Mucosa of rectum (tissue), 2 donors: ENCODE results near the gene NDST3.

Experiments used
- H3K27ac ChIP-seq, 2 donors: one replicate each; pipeline ENCODE4 v1.7.0; 2013; ENCODE audit warnings: inconsistent platforms in 2 of 2, low read depth in 2 of 2, low read length in 2 of 2
- H3K27me3 ChIP-seq, 2 donors: one replicate each; pipeline ENCODE4 v1.7.0; 2013; ENCODE audit warnings: low read length in 2 of 2; ENCODE audit not compliant: control insufficient read depth in 2 of 2, insufficient read depth in 2 of 2
- H3K36me3 ChIP-seq, 2 donors: one replicate each; pipeline ENCODE4 v1.7.0; 2013; ENCODE audit warnings: low read length in 2 of 2; ENCODE audit not compliant: control insufficient read depth in 2 of 2, insufficient read depth in 2 of 2
- H3K4me1 ChIP-seq, 2 donors: one replicate each; pipeline ENCODE4 v1.7.0; 2013; ENCODE audit warnings: low read length in 2 of 2, mild to moderate bottlenecking in 1 of 2; ENCODE audit not compliant: control insufficient read depth in 2 of 2, insufficient read depth in 2 of 2
- H3K4me3 ChIP-seq, 2 donors: one replicate each; pipeline ENCODE4 v1.7.0; 2013; ENCODE audit warnings: low read length in 2 of 2
- H3K9ac ChIP-seq, 2 donors: one replicate each; pipeline ENCODE4 v1.7.0; 2013; ENCODE audit warnings: low read length in 2 of 2, low read depth in 1 of 2, mild to moderate bottlenecking in 1 of 2
- H3K9me3 ChIP-seq, 2 donors: one replicate each; pipeline ENCODE4 v1.7.0; 2013; ENCODE audit warnings: low read length in 2 of 2; ENCODE audit not compliant: control insufficient read depth in 2 of 2
- donor health status: healthy.
- donor health status: Normal muscosa, but diverticular disease.

Gene NDST3

GRCh38 chr4:118034053-118034785 is at the start of gene NDST3:
Gene NDST3 (plus strand): TSS chr4:118034486. CDS start chr4:118053911, 19,425 bp downstream.
- Histone ChIP-seq H3K4me3 (peak within 1 kb of the TSS; percentile 52 to 61), H3K27me3 (peaks cover 0 to 6% of the 10 kb centered on the region in 2 donors), H3K4me1 (peaks cover 0 to 6% of the 10 kb centered on the region in 2 donors), H3K27ac (no peak within 1 kb of the TSS), H3K9me3 (no peaks in the 10 kb centered on the region), H3K36me3 (no peaks in the 10 kb centered on the region), H3K9ac (peak within 1 kb of the TSS in 1 of 2 donors; percentile 48)

GRCh38 chr4:117986321-117986720 is 48.0 kb upstream of the NDST3 start:
- no peaks in the 10 kb centered on the region for H3K36me3 ChIP-seq
- no peaks in the 10 kb centered on the region for H3K27me3 ChIP-seq
- H3K27ac ChIP-seq, result no peak overlapping the region
- H3K4me1 ChIP-seq, result no peaks in the 10 kb centered on the region
- no peak overlapping the region for H3K4me3 ChIP-seq
- no peak overlapping the region for H3K9ac ChIP-seq
- H3K9me3 ChIP-seq, result no peaks in the 10 kb centered on the region

- Histone ChIP-seq H3K4me1 (no peaks in the 10 kb centered on the region), H3K9ac (no peak overlapping the region), H3K4me3 (no peak overlapping the region), H3K27me3 (no peaks in the 10 kb centered on the region), H3K27ac (no peak overlapping the region), H3K36me3 (no peaks in the 10 kb centered on the region), H3K9me3 (no peaks in the 10 kb centered on the region)
These were observed 46.8 kb upstream of the NDST3 start for GRCh38 chr4:117987464-117987863.

GRCh38 chr4:117996891-117997290 is 37.4 kb upstream of the NDST3 start:
- no peak overlapping the region for H3K27ac ChIP-seq
- H3K9ac ChIP-seq, result no peak overlapping the region
- no peaks in the 10 kb centered on the region for H3K27me3 ChIP-seq
- no peaks in the 10 kb centered on the region for H3K36me3 ChIP-seq
- no peak overlapping the region for H3K4me3 ChIP-seq
- no peaks in the 10 kb centered on the region for H3K4me1 ChIP-seq
- H3K9me3 ChIP-seq, result no peaks in the 10 kb centered on the region

- H3K36me3 ChIP-seq, result no peaks in the 10 kb centered on the region
- no peaks in the 10 kb centered on the region for H3K27me3 ChIP-seq
- peaks cover 0 to 2% of the 10 kb centered on the region in 2 donors for H3K4me1 ChIP-seq
- H3K4me3 ChIP-seq, result no peak overlapping the region
- no peaks in the 10 kb centered on the region for H3K9me3 ChIP-seq
- no peak overlapping the region for H3K9ac ChIP-seq
- H3K27ac ChIP-seq, result no peak overlapping the region
These were observed 30.2 kb upstream of the NDST3 start for GRCh38 chr4:118004088-118004487.

GRCh38 chr4:118005883-118006282 is 28.4 kb upstream of the NDST3 start:
- H3K4me1 ChIP-seq, result peaks cover 0 to 2% of the 10 kb centered on the region in 2 donors
- no peak overlapping the region for H3K4me3 ChIP-seq
- H3K27ac ChIP-seq, result no peak overlapping the region
- H3K9ac ChIP-seq, result no peak overlapping the region
- no peaks in the 10 kb centered on the region for H3K9me3 ChIP-seq
- H3K36me3 ChIP-seq, result no peaks in the 10 kb centered on the region
- no peaks in the 10 kb centered on the region for H3K27me3 ChIP-seq

- Histone ChIP-seq H3K9ac (no peak overlapping the region), H3K4me3 (no peak overlapping the region), H3K4me1 (peaks cover 0 to 2% of the 10 kb centered on the region in 2 donors), H3K9me3 (no peaks in the 10 kb centered on the region), H3K27me3 (no peaks in the 10 kb centered on the region), H3K27ac (no peak overlapping the region), H3K36me3 (no peaks in the 10 kb centered on the region)
These were observed 22.1 kb upstream of the NDST3 start for GRCh38 chr4:118012142-118012541.

- H3K27ac ChIP-seq, result no peak overlapping the region
- no peaks in the 10 kb centered on the region for H3K27me3 ChIP-seq
- no peaks in the 10 kb centered on the region for H3K9me3 ChIP-seq
- H3K4me3 ChIP-seq, result no peak overlapping the region
- H3K9ac ChIP-seq, result no peak overlapping the region
- no peaks in the 10 kb centered on the region for H3K36me3 ChIP-seq
- no peaks in the 10 kb centered on the region for H3K4me1 ChIP-seq
These were observed 19.5 kb upstream of the NDST3 start for GRCh38 chr4:118014831-118015230.

GRCh38 chr4:118018381-118019145 is 15.7 kb upstream of the NDST3 start:
- H3K27ac ChIP-seq, result no peak overlapping the region
- no peaks in the 10 kb centered on the region for H3K9me3 ChIP-seq
- no peaks in the 10 kb centered on the region for H3K27me3 ChIP-seq
- no peaks in the 10 kb centered on the region for H3K36me3 ChIP-seq
- H3K4me1 ChIP-seq, result no peaks in the 10 kb centered on the region
- no peak overlapping the region for H3K9ac ChIP-seq
- no peak overlapping the region for H3K4me3 ChIP-seq

GRCh38 chr4:118026806-118027205 is 7.5 kb upstream of the NDST3 start:
- Histone ChIP-seq H3K9me3 (no peaks in the 10 kb centered on the region), H3K27ac (no peak overlapping the region), H3K4me1 (no peaks in the 10 kb centered on the region), H3K9ac (no peak overlapping the region), H3K27me3 (no peaks in the 10 kb centered on the region), H3K36me3 (no peaks in the 10 kb centered on the region), H3K4me3 (no peak overlapping the region)
